ENCODE measurements around the gene RBM28.
A peak's percentile ranks its signal among the peaks of the same experiment; 100 is the strongest.
"Not testable (repeated sequence)": the region's sequence is repeated elsewhere in the genome, so short reads cannot be mapped to it uniquely, and the experiment has no call there.

RBM28 gene

GRCh38 chr7:128287556-128287955, 56.2 kb downstream of the RBM28 start:
- no peaks in the 10 kb centered on the region for H3K9me3 ChIP-seq (ENCODE audit: control insufficient read depth in 2 of 2, low read length in 2 of 2)
- no peak overlapping the region for H3K4me3 ChIP-seq (ENCODE audit: low read length in 2 of 2)
- no peak overlapping the region for H3K9ac ChIP-seq (ENCODE audit: low read length in 2 of 2)
- H3K4me1 ChIP-seq (ENCODE audit: control insufficient read depth, insufficient read depth, low read length): no peaks in the 10 kb centered on the region
- peaks cover 0 to 3% of the 10 kb centered on the region in 2 donors for H3K36me3 ChIP-seq (ENCODE audit: control insufficient read depth in 2 of 2, insufficient read depth in 2 of 2, low read length in 2 of 2)
- no peak overlapping the region for H3K27ac ChIP-seq (ENCODE audit: low read length)
- H3K27me3 ChIP-seq (ENCODE audit: control insufficient read depth in 1 of 2, insufficient read depth in 2 of 2, low read length in 2 of 2): no peaks in the 10 kb centered on the region

DNA sequence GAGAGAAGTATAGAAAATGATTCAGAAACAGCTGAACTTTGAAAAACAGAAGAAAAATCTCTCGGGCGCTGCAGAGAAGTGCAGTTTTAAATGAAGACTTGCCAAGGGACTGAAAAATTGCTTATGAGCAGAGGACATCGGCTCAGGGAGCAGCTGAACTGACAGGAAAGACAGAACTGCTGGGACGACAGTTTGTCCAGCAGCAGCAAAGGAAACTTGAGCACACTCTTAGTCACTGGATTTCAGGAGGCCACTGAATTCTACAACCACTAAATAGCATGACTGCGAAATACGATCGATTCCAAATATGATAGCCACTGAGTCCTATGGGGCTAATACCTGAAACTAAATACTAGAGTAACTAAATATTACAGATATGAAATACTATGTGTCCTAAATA, 59.6 kb downstream of the RBM28 start:
- H3K27me3 ChIP-seq (ENCODE audit: control insufficient read depth in 1 of 2, insufficient read depth in 2 of 2, low read length in 2 of 2): no peaks in the 10 kb centered on the region
- no peak overlapping the region for H3K27ac ChIP-seq (ENCODE audit: low read length)
- H3K9ac ChIP-seq (ENCODE audit: low read length in 2 of 2): no peak overlapping the region
- H3K4me3 ChIP-seq (ENCODE audit: low read length in 2 of 2): no peak overlapping the region
- H3K9me3 ChIP-seq (ENCODE audit: control insufficient read depth in 2 of 2, low read length in 2 of 2): peaks cover 0 to 3% of the 10 kb centered on the region in 2 donors
- peaks cover 0 to 3% of the 10 kb centered on the region in 2 donors for H3K36me3 ChIP-seq (ENCODE audit: control insufficient read depth in 2 of 2, insufficient read depth in 2 of 2, low read length in 2 of 2)
- no peaks in the 10 kb centered on the region for H3K4me1 ChIP-seq (ENCODE audit: control insufficient read depth, insufficient read depth, low read length)

GRCh38 chr7:128281605-128282380, 61.9 kb downstream of the RBM28 start:
- Histone ChIP-seq H3K4me3 (ENCODE audit: low read length in 2 of 2) (no peak overlapping the region), H3K27me3 (ENCODE audit: control insufficient read depth in 1 of 2, insufficient read depth in 2 of 2, low read length in 2 of 2) (no peaks in the 10 kb centered on the region), H3K9me3 (ENCODE audit: control insufficient read depth in 2 of 2, low read length in 2 of 2) (peaks cover 0 to 6% of the 10 kb centered on the region in 2 donors), H3K9ac (ENCODE audit: low read length in 2 of 2) (no peak overlapping the region), H3K36me3 (ENCODE audit: control insufficient read depth in 2 of 2, insufficient read depth in 2 of 2, low read length in 2 of 2) (peaks cover 0 to 3% of the 10 kb centered on the region in 2 donors), H3K4me1 (ENCODE audit: control insufficient read depth, insufficient read depth, low read length) (no peaks in the 10 kb centered on the region), H3K27ac (ENCODE audit: low read length) (no peak overlapping the region)

- not testable (repeated sequence) for H3K27me3 ChIP-seq (ENCODE audit: control insufficient read depth in 1 of 2, insufficient read depth in 2 of 2, low read length in 2 of 2); H3K4me1 ChIP-seq (ENCODE audit: control insufficient read depth, insufficient read depth, low read length); H3K9ac ChIP-seq (ENCODE audit: low read length in 2 of 2); H3K9me3 ChIP-seq (ENCODE audit: control insufficient read depth in 2 of 2, low read length in 2 of 2); H3K4me3 ChIP-seq (ENCODE audit: low read length in 2 of 2); H3K27ac ChIP-seq (ENCODE audit: low read length); H3K36me3 ChIP-seq (ENCODE audit: control insufficient read depth in 2 of 2, insufficient read depth in 2 of 2, low read length in 2 of 2)
Measured at GRCh38 chr7:128280451-128280850, 63.3 kb downstream of the RBM28 start.

DNA sequence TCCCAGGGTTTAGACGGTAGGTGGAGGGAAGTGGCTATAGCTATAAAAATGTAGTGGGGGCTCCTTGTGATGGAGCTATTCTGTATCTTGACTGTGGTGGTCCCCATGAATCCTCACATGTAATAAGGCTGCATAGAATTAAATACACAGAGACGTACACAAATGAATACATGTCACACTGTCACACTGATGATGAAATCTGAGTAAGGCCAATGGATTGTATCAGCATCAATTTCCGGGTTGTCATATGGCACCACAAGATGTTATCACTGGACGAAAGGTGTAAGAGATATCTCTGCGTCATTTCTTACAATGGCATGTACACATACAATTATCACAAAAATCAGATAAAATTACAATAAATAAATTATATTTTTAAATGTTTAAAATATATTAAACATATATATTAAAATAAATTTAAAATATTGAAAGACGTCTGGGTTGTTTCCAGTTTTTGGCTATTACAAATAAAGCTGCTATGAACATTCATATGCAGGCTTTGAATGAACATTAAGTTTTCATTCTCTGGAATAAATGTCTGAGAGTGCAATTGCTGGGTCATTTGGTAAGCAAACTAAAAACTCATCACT, 64.5 kb downstream of the RBM28 start:
- no peak overlapping the region for H3K27ac ChIP-seq (ENCODE audit: low read length)
- no peak overlapping the region for H3K4me3 ChIP-seq (ENCODE audit: low read length in 2 of 2)
- peaks cover 0 to 3% of the 10 kb centered on the region in 2 donors for H3K36me3 ChIP-seq (ENCODE audit: control insufficient read depth in 2 of 2, insufficient read depth in 2 of 2, low read length in 2 of 2)
- H3K9me3 ChIP-seq (ENCODE audit: control insufficient read depth in 2 of 2, low read length in 2 of 2): peaks cover 0 to 6% of the 10 kb centered on the region in 2 donors
- H3K27me3 ChIP-seq (ENCODE audit: control insufficient read depth in 1 of 2, insufficient read depth in 2 of 2, low read length in 2 of 2): no peaks in the 10 kb centered on the region
- no peaks in the 10 kb centered on the region for H3K4me1 ChIP-seq (ENCODE audit: control insufficient read depth, insufficient read depth, low read length)
- no peak overlapping the region for H3K9ac ChIP-seq (ENCODE audit: low read length in 2 of 2)

DNA sequence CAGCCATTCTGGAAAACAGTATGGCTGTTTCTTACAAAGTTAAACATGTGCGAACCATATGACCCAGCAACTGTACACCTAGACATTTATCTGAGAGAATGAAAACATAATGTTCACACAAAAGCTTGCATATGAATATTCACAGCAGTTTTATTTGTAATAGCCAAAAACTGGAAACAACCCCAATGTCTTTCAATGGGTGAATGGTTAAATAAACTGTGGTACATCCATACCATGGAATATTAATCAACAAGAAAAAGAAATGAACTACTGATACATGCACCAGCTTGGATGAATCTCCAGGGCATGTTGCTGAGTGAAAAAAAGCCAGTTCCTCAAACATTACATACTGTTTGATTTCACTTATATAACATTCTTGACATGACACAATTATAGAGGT, 65.3 kb downstream of the RBM28 start:
- Histone ChIP-seq H3K27me3 (ENCODE audit: control insufficient read depth in 1 of 2, insufficient read depth in 2 of 2, low read length in 2 of 2) (no peaks in the 10 kb centered on the region), H3K4me1 (ENCODE audit: control insufficient read depth, insufficient read depth, low read length) (no peaks in the 10 kb centered on the region), H3K4me3 (ENCODE audit: low read length in 2 of 2) (no peak overlapping the region), H3K27ac (ENCODE audit: low read length) (no peak overlapping the region), H3K36me3 (ENCODE audit: control insufficient read depth in 2 of 2, insufficient read depth in 2 of 2, low read length in 2 of 2) (peaks cover 0 to 2% of the 10 kb centered on the region in 2 donors), H3K9ac (ENCODE audit: low read length in 2 of 2) (no peak overlapping the region), H3K9me3 (ENCODE audit: control insufficient read depth in 2 of 2, low read length in 2 of 2) (peaks cover 0 to 6% of the 10 kb centered on the region in 2 donors)

- Histone ChIP-seq H3K9me3 (ENCODE audit: control insufficient read depth in 2 of 2, low read length in 2 of 2) (peaks cover 0 to 6% of the 10 kb centered on the region in 2 donors), H3K4me3 (ENCODE audit: low read length in 2 of 2) (no peak overlapping the region), H3K4me1 (ENCODE audit: control insufficient read depth, insufficient read depth, low read length) (peaks cover 11% of the 10 kb centered on the region)
Measured at GRCh38 chr7:128275681-128276080, 68.0 kb downstream of the RBM28 start.

DNA sequence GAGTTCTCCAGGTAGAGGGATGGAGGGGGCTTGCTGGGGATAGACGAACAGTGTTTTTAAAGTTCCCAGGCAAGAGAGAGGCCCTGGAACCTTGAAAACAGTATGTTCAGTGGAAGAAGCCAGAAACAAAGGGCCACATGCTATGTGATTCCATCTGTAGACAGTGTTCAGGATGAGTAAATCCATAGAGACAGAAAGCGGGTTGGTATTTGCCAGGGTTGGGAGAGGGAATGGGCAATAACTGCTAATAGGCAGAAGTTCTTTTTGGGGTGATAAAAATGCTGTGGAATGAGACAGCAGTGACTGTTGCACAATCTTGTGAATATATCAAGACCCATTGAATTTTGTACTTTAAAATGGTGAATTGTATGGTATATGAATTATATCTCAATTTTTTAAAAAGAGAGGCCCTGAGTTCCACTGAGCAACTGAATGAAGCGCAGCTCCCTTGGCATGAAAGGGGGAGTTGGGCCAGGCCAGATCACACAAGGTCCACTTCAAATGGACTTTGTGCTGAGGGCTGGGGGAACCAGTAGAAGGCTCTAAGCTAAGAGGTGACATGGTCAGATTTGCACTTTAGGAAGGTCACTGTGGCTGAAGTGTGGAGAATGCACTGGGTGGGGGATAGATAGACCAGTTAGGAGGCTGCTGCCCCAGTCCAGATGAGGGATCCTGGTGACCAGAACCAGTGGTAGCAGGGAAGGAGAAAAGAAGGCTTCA, 68.7 kb downstream of the RBM28 start:
- Histone ChIP-seq H3K9ac (ENCODE audit: low read length in 2 of 2) (no peak overlapping the region), H3K27ac (ENCODE audit: low read length) (no peak overlapping the region), H3K36me3 (ENCODE audit: control insufficient read depth in 2 of 2, insufficient read depth in 2 of 2, low read length in 2 of 2) (no peaks in the 10 kb centered on the region), H3K4me3 (ENCODE audit: low read length in 2 of 2) (no peak overlapping the region), H3K4me1 (ENCODE audit: control insufficient read depth, insufficient read depth, low read length) (peaks cover 12% of the 10 kb centered on the region), H3K27me3 (ENCODE audit: control insufficient read depth in 1 of 2, insufficient read depth in 2 of 2, low read length in 2 of 2) (peaks cover 7 to 22% of the 10 kb centered on the region in 2 donors), H3K9me3 (ENCODE audit: control insufficient read depth in 2 of 2, low read length in 2 of 2) (peaks cover 0 to 3% of the 10 kb centered on the region in 2 donors)

More at GRCh38 chr7:128275681-128276080, 68.0 kb downstream of the RBM28 start:
- peaks cover 7 to 20% of the 10 kb centered on the region in 2 donors for H3K27me3 ChIP-seq (ENCODE audit: control insufficient read depth in 1 of 2, insufficient read depth in 2 of 2, low read length in 2 of 2)
- no peak overlapping the region for H3K9ac ChIP-seq (ENCODE audit: low read length in 2 of 2)
- no peaks in the 10 kb centered on the region for H3K36me3 ChIP-seq (ENCODE audit: control insufficient read depth in 2 of 2, insufficient read depth in 2 of 2, low read length in 2 of 2)
- H3K27ac ChIP-seq (ENCODE audit: low read length): no peak overlapping the region

DNA sequence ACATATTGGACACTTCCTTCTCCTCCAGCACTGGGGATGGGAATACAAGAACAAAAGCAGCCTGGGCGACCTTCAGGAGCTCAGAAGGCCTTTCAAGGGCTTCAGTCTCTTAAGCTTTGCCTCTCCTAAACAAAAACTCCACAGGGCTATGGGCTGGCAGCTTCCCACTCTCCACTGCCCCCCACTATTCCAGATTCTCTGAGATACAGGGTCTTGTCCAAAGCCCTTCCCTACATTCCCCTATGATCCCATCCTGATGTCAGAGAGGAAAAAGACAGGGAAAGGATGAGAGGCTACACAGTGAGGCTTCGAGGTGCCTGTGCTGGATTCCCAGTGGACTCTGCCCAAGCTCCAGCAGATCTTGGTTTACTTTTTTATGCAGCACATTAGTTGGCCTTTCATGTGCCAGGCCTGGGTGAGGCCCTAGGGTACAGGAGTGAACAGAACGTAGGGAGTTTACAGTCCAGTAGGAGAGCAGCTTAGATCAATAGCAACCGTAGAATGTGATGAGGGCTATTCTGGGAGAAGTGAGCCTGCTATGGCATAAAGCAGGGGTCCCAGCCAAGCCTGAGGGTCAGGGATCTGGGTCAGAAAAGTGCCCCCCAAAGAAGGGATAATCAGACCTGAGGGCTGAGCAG, 69.3 kb downstream of the RBM28 start:
- no peak overlapping the region for H3K9ac ChIP-seq (ENCODE audit: low read length in 2 of 2)
- peaks cover 9 to 22% of the 10 kb centered on the region in 2 donors for H3K27me3 ChIP-seq (ENCODE audit: control insufficient read depth in 1 of 2, insufficient read depth in 2 of 2, low read length in 2 of 2)
- peaks cover 12% of the 10 kb centered on the region for H3K4me1 ChIP-seq (ENCODE audit: control insufficient read depth, insufficient read depth, low read length)
- H3K4me3 ChIP-seq (ENCODE audit: low read length in 2 of 2): no peak overlapping the region
- no peaks in the 10 kb centered on the region for H3K36me3 ChIP-seq (ENCODE audit: control insufficient read depth in 2 of 2, insufficient read depth in 2 of 2, low read length in 2 of 2)
- H3K27ac ChIP-seq (ENCODE audit: low read length): no peak overlapping the region
- peaks cover 0 to 3% of the 10 kb centered on the region in 2 donors for H3K9me3 ChIP-seq (ENCODE audit: control insufficient read depth in 2 of 2, low read length in 2 of 2)

DNA sequence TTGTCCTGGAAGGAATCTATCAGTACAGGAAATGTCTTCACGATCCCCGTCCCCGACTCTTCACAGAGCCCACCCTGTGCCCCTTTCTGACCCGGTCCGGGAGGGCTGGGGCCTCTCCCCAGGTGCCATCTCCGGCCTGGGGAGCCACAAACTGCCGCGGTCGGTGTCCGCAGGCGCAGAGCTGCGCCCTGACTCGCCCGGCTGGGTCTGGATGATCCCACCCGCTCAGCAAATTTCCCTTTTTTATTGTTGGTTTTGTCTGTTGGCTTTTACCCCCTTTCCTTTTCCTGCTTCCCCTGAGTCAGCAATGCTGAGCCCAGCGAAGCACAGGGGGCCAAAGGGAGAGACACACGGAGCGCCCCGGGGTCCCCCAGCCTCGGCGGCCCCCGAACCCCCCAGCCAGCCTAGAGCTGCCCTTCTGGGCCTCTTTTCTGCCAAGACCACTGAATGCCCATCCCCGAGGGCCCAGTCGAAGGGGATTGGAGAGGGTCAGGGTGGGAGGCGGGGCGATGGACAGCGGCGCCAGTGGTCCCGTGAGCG, 71.7 kb downstream of the RBM28 start:
- no peak overlapping the region for H3K27ac ChIP-seq (ENCODE audit: low read length)
- H3K4me1 ChIP-seq (ENCODE audit: control insufficient read depth, insufficient read depth, low read length): peaks cover 17% of the 10 kb centered on the region
- no peaks in the 10 kb centered on the region for H3K36me3 ChIP-seq (ENCODE audit: control insufficient read depth in 2 of 2, insufficient read depth in 2 of 2, low read length in 2 of 2)
- no peak overlapping the region for H3K9ac ChIP-seq (ENCODE audit: low read length in 2 of 2)
- no peaks in the 10 kb centered on the region for H3K9me3 ChIP-seq (ENCODE audit: control insufficient read depth in 2 of 2, low read length in 2 of 2)
- H3K27me3 ChIP-seq (ENCODE audit: control insufficient read depth in 1 of 2, insufficient read depth in 2 of 2, low read length in 2 of 2): peaks cover 13 to 22% of the 10 kb centered on the region in 2 donors
- H3K4me3 ChIP-seq (ENCODE audit: low read length in 2 of 2): peak overlapping the region; percentile 49 to 54
